Sciatic nerve (tissue), 2 donors: Measurements from ENCODE around the gene MOGAT3. TPM values are rescaled to one million over a fixed set of nuclear protein-coding genes. Genes with fewer than 3 reads are reported as not detected.
"Not testable (repeated sequence)": the region's sequence is repeated elsewhere in the genome, so short reads cannot be mapped to it uniquely, and the experiment has no call there.

Source experiments
- ATAC-seq: fragments of 200-7000 bp; cut with Tn5 transposase; one replicate; pipeline ENCODE4 v1.9.1; 2020; ENCODE audit warnings: mild to moderate bottlenecking, moderate library complexity
- DNase-seq: peaks from one replicate; pipeline ENCODE4 v3.0.0-alpha.2; 2020; ENCODE audit warnings: low spot score
- intact Hi-C: fragments of 100-400 bp; cut with DNase I; formaldehyde crosslinking; loops from one replicate; pipeline ENCODE4 v1.14.2; 2022
- total RNA-seq: library from RNA; stranded (reverse); fragmentation: NEBNext Ultra II Directional; extraction: Animal tissue kit (Norgen Biotek cat#: 25700); gene quantifications from one replicate; pipeline ENCODE4 v1.2.1, GENCODE V29; 2021
- donor health status: DM: no; HTN: no; CAD: no.
- donor health status: DM: no; HTN: no; CAD: no.

Gene MOGAT3
- total RNA-seq, 1 donor from 2014 or later, result not detected

GRCh38 chr7:101208794-101209193 lies 8.0 kb upstream of the MOGAT3 start:
- intact Hi-C loops, result no loop called here
- ATAC-seq (no peak), DNase-seq (no peak)

GRCh38 chr7:101207459-101207858 lies 6.6 kb upstream of the MOGAT3 start:
- intact Hi-C loops, result no loop called here
- ATAC-seq (peak; percentile 13), DNase-seq (no peak)

- DNase-seq, result no peak
- ATAC-seq, result no peak
- intact Hi-C loops, result no loop called here
Observed at GRCh38 chr7:101206665-101207042, 5.8 kb upstream of the MOGAT3 start.

- intact Hi-C loops, result no loop called here
- DNase-seq, result no peak
- ATAC-seq, result no peak
Observed at GRCh38 chr7:101205901-101206664, 5.2 kb upstream of the MOGAT3 start.

GRCh38 chr7:101203740-101204738 lies 3.2 kb upstream of the MOGAT3 start:
- ATAC-seq, DNase-seq, intact Hi-C loops: not testable (repeated sequence)

- DNase-seq (no peak), ATAC-seq (no peak)
- intact Hi-C loops, result no loop called here
Observed at GRCh38 chr7:101202603-101202918, 1.7 kb upstream of the MOGAT3 start.

GRCh38 chr7:101201695-101202602 lies 1.1 kb upstream of the MOGAT3 start:
- ATAC-seq (peak; percentile 33), DNase-seq (no peak)
- intact Hi-C loops, result no loop called here

- intact Hi-C loops, result no loop called here
- ATAC-seq (no peak), DNase-seq (no peak)
Observed at GRCh38 chr7:101200504-101200861, 353 bp downstream of the MOGAT3 start.

GRCh38 chr7:101199522-101199921 lies 1.3 kb downstream of the MOGAT3 start:
- ATAC-seq, DNase-seq, intact Hi-C loops: not testable (repeated sequence)

- no peak for DNase-seq
- intact Hi-C loops, result no loop called here
- no peak for ATAC-seq
Observed at GRCh38 chr7:101198476-101198875, 2.4 kb downstream of the MOGAT3 start.

- no peak for DNase-seq
- intact Hi-C loops, result no loop called here
- no peak for ATAC-seq
Observed at GRCh38 chr7:101197991-101198390, 2.8 kb downstream of the MOGAT3 start.

- intact Hi-C loops, result no loop called here
Observed at GRCh38 chr7:101195884-101196283, 5.0 kb downstream of the MOGAT3 start.

GRCh38 chr7:101189109-101189508 lies 11.7 kb downstream of the MOGAT3 start:
- intact Hi-C loops, result no loop called here
- DNase-seq (no peak), ATAC-seq (no peak)

More at GRCh38 chr7:101195884-101196283, 5.0 kb downstream of the MOGAT3 start:
- no peak for DNase-seq
- no peak for ATAC-seq

- intact Hi-C loops, result no loop called here
- no peak for ATAC-seq
- DNase-seq, result no peak
Observed at GRCh38 chr7:101186844-101187428, 13.9 kb downstream of the MOGAT3 start.

GRCh38 chr7:101186194-101186593 lies 14.6 kb downstream of the MOGAT3 start:
- no peak for DNase-seq
- intact Hi-C loops, result no loop called here
- ATAC-seq, result no peak

GRCh38 chr7:101185258-101185839 lies 15.5 kb downstream of the MOGAT3 start:
- ATAC-seq (no peak), DNase-seq (no peak)
- intact Hi-C loops, result no loop called here

- intact Hi-C loops, result no loop called here
- ATAC-seq (no peak), DNase-seq (no peak)
Observed at GRCh38 chr7:101180130-101180755, 20.6 kb downstream of the MOGAT3 start, which contains the start of gene NAT16. TSS of gene NAT16 (minus strand) at chr7:101180293. CDS start at chr7:101174807, 5,486 bp downstream.

GRCh38 chr7:101179713-101180112 lies 21.1 kb downstream of the MOGAT3 start:
- intact Hi-C loops, result no loop called here
- DNase-seq (no peak), ATAC-seq (no peak)
